Left ventricle myocardium superior (tissue), 1 donor: ENCODE results near the gene KIAA1328. TPM values are rescaled to one million over a fixed set of nuclear protein-coding genes. Genes with fewer than 3 reads are reported as not detected.

Source experiments
- total RNA-seq: library from RNA; stranded (reverse); fragmentation: NEBNext Ultra II Directional; extraction: Animal tissue kit (Norgen Biotek cat#: 25700); gene quantifications from one replicate; pipeline ENCODE4 v1.2.1, GENCODE V29; 2021
- donor health status: DM: no; HTN: yes; CAD: no; lungs with severe emphysema.

KIAA1328 gene
- total RNA-seq, 1 donor from 2014 or later: 3.4 TPM

Other genes with a start within 250 kb of the KIAA1328 start
- gene TPGS2, start 125 bp upstream of the KIAA1328 start, total RNA-seq: 25.1 TPM